OCI-M2 (cell line): ENCODE data around the gene KY.
"Not testable (repeated sequence)": the region's sequence is repeated elsewhere in the genome, so short reads cannot be mapped to it uniquely, and the experiment has no call there.

Experiments used
- DNase-seq: peaks from one replicate; lab custom pipeline; 2025; ENCODE audit not compliant: unreplicated experiment; lab: John Stamatoyannopoulos, UW

The KY gene

DNA sequence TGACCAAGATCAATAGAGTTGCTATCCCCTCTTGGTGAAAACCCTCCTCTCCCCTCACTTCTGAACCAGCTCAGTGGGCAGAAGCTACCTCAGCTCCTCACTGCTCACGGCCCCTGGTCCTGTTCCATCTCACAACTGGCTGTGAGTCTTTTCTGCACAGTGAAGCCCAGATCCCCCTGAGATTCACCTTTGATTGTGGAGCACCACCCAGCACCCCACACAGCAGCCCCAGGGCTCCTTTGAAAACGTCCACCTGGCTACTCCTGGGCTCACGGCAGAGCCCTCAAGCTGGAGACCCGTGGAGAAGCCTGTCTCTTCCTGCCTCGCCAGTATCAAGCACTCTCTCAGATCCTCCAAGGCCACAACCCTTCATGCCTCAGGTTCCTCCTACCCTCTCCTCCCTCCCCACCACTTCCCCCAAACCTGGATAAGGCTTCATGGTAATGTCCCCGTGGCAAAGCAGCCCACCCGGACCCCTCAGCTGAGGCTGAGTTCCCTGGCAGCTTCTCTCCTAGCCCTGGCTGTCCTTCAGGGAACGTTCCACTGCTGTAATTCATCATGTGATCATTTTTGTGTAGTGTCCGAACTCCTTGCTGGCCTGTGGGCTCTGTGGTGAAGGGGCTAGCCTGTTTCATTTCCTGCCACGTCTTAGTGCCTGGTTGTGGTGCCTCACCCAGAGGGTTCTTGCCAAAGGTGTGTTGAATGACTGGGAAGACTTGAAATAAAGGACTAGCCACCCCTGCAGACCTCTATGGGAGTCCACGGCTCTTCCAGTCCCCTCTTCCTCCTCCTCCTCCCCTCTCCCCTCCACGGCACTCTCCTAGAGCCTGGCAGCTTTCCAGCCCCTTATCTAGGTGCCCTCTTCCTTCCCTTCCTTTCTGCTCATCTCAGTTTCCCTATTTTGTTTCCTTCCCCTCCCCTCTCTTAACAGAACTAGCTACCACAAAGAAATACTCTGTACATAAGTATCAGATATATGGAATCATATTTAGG is 44.5 kb downstream of the KY start:
- DNase-seq, result no peak

GRCh38 chr3:134605556-134605955 is 45.3 kb downstream of the KY start:
- DNase-seq, result no peak

GRCh38 chr3:134603956-134604355 is 46.9 kb downstream of the KY start:
- no peak for DNase-seq

DNA sequence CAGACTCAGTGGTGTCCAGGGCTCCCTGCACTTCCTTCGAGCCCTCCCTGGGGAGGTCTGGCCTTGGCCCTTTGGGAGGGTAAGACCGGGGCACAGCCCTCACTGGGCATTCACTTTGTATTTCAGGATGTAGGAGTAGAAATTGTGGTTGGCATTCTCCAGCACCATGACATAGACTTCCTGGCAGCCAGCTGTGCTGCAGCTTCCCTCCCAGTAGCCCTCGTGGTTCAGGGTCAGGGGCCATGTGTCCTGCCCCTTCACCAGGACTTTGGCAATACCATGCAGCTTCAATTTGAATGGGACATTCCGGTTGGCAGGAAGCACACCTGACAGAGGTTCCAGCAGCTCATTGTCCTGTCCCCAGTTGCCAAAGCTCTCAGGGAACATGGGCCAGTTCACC is 47.3 kb downstream of the KY start:
- no peak for DNase-seq

DNA sequence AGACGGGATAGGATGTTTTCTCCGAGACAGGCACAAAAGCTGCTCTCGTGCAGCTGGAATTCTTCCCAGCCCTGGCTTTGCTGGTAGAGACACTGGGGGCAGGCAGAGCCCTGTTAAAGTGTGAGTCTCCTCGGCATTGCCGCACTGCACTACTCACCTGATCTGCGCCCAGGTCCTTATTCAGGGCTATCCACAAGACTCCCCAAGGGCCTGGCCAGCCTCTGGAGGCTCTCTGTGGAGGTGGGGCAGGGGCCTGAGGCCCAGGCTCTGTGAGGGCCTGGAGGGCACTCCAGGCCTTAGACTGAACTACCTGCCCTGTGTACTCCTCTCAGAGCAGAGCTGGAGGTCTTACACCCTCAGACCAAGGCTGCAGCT is 48.4 kb downstream of the KY start:
- no peak for DNase-seq

DNA sequence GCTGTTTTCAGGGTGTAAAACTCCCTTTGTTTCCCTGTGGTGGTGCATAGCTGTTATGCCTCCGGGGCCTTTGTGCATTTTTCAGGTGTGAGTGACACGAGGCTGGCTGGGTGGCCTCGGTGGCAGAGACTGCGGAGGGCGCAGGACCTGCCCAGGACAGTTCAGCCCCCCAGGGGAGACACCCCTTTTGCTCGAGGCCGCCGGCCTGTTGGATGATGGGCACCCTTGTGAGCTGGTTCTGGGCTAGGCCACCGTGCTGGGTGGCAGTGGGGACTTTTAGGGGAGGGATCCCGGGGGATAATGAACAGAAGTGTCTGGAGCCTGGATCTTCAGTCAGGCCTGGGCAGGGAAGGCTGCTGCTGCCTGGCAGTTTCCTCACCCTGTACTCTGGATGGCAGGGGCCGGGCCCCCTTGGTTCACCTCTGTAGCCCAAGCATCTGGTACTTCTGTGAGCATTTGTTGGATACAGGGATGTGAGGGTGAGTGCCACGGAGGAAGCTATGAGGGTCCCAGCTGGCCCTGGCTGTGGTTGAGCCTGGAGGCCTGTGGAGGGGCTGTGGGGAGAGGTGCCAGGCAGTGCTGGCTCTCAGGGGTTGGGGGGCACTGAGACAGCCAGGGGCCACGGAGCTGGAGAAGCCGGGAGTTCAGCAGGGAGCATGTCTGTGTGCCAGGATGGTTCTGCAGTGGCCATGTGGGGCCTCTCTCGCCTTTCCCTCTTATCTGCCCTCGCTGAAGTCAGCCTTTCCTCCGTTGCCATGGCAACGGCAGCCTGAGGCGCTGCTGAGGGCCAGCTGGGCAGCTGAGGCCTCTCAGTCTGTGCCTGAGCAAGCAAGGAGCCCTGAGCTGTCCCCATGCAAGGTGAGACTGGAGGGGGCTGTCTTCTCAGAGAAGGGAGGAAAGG is 49.0 kb downstream of the KY start:
- no peak for DNase-seq

DNA sequence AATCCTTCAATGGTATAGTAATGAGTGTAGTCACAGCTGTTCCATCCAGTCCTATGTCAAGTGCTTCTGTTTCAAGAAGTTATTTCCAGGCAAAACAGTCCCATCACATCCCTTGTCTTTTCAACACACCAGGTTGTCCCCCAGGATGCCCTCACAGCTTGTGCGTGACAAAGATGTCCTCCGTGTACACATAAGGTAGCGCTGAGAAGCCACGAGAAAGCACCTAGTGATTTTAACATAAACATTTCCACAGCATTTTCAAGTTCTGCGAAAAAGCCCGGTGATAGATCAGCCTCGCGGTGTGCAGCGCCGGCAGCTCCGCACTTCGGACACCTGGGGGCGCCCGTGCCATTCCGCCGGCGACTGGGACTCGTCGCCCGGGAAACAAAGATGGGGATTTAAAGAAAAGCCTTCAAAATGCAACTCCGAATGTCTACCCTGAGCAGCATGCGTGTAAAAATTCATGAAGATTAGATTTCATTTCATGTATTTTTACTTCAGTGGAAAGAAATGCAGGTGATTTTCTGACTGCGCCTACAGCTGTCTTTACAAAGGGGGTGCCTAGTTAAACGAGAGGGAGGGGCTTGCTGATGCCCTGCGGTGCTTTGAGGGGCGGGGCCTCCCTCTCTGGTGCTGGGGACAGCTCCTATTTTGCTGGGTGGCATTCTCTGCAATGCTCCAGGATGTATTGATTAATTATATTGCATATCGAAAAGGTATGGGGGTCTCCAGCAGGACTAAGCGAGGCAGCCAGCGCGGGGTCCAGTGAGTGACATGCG is 49.9 kb downstream of the KY start:
- DNase-seq, result no peak

- DNase-seq, result no peak
Observed at GRCh38 chr3:134600206-134600605, 50.6 kb downstream of the KY start.

- no peak for DNase-seq
Observed at GRCh38 chr3:134598763-134599545, 51.9 kb downstream of the KY start.

DNA sequence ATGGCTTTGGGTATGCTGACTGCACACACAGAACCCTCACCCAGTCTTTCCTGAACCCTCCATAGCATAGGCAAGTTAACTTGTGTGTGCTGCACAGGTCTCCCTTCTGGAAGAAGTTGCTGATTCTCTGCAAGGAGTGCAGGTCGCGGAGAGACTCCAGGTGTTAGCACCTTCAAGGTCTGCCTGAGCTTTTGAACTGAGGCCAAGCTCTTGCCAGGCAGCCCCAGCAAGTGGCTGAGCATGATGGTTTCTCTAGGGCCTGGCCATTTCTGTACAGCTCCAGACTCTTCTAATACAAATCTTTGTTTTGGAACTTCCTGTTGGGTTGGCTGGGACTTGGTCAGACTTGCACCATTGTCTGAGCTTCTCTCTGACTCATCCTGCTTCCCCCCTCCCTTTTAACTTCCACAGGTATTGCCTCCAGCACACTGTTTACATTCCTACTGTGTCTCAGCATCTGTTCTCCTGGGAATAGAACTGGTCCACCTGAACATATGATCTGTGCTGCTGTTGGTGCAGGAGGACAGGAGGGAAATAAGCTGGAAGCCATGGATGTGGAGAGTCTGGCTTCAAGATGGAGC is 53.3 kb downstream of the KY start:
- DNase-seq, result no peak

DNA sequence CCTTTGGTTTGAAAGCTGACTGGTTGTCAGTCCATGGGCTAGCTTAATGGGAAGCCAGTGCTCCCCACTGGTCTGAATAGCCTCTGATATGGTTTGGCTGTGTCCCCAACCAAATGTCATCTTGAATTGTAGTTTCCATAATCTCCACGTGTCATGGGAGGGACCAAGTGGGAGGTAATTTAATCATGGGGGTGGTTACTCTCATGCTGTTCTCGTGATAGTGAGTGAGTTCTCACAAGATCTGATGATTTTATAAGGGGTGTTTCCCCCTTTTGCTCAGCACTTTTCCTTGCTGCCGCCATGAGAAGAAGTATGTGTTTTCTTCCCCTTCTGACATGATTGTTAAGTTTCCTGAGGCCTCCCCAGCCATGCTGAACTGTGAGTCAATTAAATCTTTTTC is 55.8 kb downstream of the KY start:
- DNase-seq, result not testable (repeated sequence)

DNA sequence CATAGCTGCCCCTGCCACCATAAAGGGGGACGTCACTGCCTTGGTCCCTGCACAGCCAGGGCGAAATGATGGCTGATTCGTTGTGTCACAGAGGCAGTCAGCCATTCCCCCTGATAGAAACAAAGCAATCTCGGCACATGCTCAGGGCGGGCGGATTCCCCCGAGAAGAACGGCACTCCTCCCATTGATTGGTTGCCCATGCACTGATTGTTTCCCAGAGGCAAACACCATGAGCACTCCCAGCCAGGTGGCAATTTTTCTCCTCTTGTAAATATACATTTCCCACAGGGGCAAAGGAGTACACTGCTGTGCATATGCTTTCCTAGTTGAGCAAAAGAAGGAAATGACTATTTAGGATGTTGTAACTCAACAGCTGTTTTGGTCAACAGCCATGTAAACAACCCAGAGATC is 56.5 kb downstream of the KY start:
- DNase-seq, result no peak

DNA sequence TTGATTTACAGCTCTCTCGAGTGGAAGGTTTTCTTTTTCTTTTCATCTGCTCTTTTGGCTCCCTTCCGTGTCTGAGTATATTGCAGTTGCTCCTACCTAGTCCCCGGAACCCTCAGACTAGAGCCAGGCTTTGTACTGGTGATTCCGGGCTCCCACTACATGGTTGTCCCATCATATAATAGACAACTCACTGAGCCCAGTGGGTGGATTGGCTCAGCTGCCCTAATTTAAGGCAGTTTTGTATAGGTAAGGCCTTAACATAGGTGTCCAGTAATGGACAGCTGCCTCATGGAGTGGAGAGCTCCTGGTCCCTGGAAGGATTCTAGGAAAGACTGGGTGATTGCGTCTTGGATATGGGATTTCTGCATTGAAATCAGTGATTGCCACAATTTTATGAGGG is 58.0 kb downstream of the KY start:
- DNase-seq, result no peak

DNA sequence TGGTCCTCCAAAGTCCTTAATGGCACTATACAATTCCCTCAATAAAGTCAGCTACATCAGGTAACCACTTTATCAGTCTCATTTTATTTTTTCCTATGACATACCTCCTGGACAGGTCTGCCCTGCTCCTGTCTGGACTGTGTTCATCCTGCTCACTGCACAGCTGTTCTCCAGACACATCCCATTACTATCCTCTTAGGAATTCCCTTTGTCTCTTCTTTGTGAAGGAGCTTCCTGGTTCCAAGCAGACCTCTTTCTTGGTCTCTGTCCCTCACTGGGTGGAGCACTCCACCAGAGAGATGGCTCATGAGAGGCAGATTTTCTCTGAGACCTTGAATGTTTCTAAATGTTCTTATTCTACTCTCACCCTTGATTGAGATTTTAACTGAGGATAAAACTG is 60.1 kb downstream of the KY start:
- DNase-seq, result no peak

DNA sequence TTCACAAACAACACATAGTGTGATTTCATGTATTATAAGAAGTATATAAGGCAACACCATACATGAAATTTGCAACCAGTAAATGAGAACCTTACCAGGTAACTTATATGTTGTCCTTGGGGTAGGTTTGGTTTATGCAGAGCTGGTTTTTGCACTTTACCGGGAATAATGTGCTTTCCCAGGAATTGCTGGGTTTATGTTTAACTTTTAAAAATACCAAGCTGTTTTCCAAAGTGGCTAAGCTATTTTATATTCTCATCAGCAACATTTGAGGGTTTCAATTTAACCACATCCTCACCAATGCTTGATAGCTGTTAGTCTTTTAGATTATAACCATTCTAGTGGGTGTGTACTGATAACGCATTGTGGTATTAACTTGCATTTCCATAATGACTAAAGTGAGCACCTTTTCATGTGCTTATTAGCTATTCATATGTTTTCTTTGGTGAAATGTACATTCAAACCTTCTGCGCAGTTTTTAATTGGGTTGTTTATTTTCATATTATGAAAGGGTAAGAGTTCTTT is 71.6 kb downstream of the KY start:
- no peak for DNase-seq

GRCh38 chr3:134576831-134577230 is 74.0 kb downstream of the KY start:
- DNase-seq, result no peak

- DNase-seq, result no peak
Observed at GRCh38 chr3:134576426-134576825, 74.4 kb downstream of the KY start.

- not testable (repeated sequence) for DNase-seq
Observed at GRCh38 chr3:134569899-134570298, 80.9 kb downstream of the KY start.

DNA sequence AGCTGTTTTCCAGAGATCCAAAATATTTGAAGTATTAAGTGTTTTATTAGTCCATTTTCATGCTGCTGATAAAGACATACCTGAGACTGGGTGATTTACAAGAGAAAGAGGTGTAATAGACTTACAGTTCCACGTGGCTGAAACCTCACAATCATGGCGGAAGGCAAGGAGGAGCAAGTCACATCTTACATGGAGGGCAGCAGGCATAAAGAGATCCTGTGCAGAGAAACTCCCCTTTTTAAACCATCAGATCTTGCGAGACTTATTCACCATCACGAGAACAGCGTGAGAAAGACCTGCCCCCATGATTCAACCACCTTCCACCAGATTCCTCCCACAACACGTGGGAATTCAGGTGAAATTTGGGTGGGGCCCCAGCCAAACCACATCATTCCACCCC is 82.0 kb downstream of the KY start:
- DNase-seq, result no peak

DNA sequence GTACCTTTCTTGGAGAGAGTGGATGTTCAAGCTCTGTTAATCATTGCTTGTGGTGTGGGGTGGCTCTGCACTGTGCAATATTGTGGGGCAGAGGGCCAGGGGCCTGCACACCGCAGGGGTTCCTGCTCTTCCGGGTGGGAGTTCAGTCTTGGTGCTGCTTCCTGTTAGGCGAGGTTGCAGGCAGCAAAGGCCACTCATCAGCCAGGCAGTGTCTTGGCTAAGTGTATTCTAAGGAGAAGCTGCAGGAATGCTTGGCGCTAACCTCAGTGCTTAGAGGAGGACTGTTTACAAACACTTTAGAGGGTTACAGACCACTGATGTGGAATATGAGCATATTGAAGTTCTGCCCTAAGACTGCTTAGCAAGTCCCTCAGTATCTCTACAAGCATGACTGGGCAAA is 83.2 kb downstream of the KY start:
- no peak for DNase-seq
